ENCODE data around the gene TOB2.
"Not testable (repeated sequence)": the region's sequence is repeated elsewhere in the genome, so short reads cannot be mapped to it uniquely, and the experiment has no call there.

The TOB2 gene

GRCh38 chr22:41445129-41446056 lies 1.2 kb downstream of the TOB2 start:
- no peak for ATAC-seq

GRCh38 chr22:41444360-41445128 lies 2.1 kb downstream of the TOB2 start:
- H3K27me3 Mint-ChIP-seq: no peaks in the 10 kb centered on the region
- H3K4me3 Mint-ChIP-seq: peak overlapping the region; percentile 92
- ATAC-seq: peak; percentile 65
- H3K9me3 Mint-ChIP-seq: no peaks in the 10 kb centered on the region
- peak overlapping the region; percentile 98 for H3K27ac Mint-ChIP-seq
- H3K36me3 Mint-ChIP-seq: peaks cover 23% of the 10 kb centered on the region
- H3K4me1 Mint-ChIP-seq: peaks cover 50% of the 10 kb centered on the region

More at GRCh38 chr22:41445129-41446056, 1.2 kb downstream of the TOB2 start:
- Mint-ChIP-seq H3K9me3 (no peaks in the 10 kb centered on the region), H3K4me3 (peak overlapping the region; percentile 92), H3K4me1 (peaks cover 42% of the 10 kb centered on the region), H3K27me3 (no peaks in the 10 kb centered on the region), H3K27ac (peak overlapping the region; percentile 98), H3K36me3 (peaks cover 23% of the 10 kb centered on the region)

- Mint-ChIP-seq H3K4me1 (peaks cover 53% of the 10 kb centered on the region), H3K4me3 (no peak overlapping the region), H3K27me3 (no peaks in the 10 kb centered on the region)
These were observed 4.3 kb downstream of the TOB2 start for GRCh38 chr22:41442240-41442792.

GRCh38 chr22:41440511-41440910 lies 6.1 kb downstream of the TOB2 start:
- peaks cover 69% of the 10 kb centered on the region for H3K4me1 Mint-ChIP-seq
- peaks cover 33% of the 10 kb centered on the region for H3K36me3 Mint-ChIP-seq
- not testable (repeated sequence) for H3K27me3 Mint-ChIP-seq, ATAC-seq, H3K9me3 Mint-ChIP-seq, H3K4me3 Mint-ChIP-seq
- H3K27ac Mint-ChIP-seq: peak overlapping the region; percentile 76

More at GRCh38 chr22:41442240-41442792, 4.3 kb downstream of the TOB2 start:
- no peak for ATAC-seq
- Mint-ChIP-seq H3K36me3 (peaks cover 23% of the 10 kb centered on the region), H3K27ac (no peak overlapping the region), H3K9me3 (no peaks in the 10 kb centered on the region)

- no peaks in the 10 kb centered on the region for H3K9me3 Mint-ChIP-seq
- H3K27me3 Mint-ChIP-seq: no peaks in the 10 kb centered on the region
- no peak overlapping the region for H3K4me3 Mint-ChIP-seq
- peaks cover 64% of the 10 kb centered on the region for H3K4me1 Mint-ChIP-seq
- no peak for ATAC-seq
- no peak overlapping the region for H3K27ac Mint-ChIP-seq
- H3K36me3 Mint-ChIP-seq: peaks cover 22% of the 10 kb centered on the region
These were observed 9.4 kb downstream of the TOB2 start for GRCh38 chr22:41437198-41437597.

GRCh38 chr22:41436322-41437113 lies 10.1 kb downstream of the TOB2 start:
- peaks cover 25% of the 10 kb centered on the region for H3K36me3 Mint-ChIP-seq
- no peaks in the 10 kb centered on the region for H3K9me3 Mint-ChIP-seq
- H3K27ac Mint-ChIP-seq: peak overlapping the region; percentile 58
- H3K4me3 Mint-ChIP-seq: no peak overlapping the region
- H3K27me3 Mint-ChIP-seq: no peaks in the 10 kb centered on the region
- H3K4me1 Mint-ChIP-seq: peaks cover 61% of the 10 kb centered on the region
- ATAC-seq: no peak

- Mint-ChIP-seq H3K36me3 (peaks cover 35% of the 10 kb centered on the region), H3K9me3 (no peaks in the 10 kb centered on the region)
These were observed 11.0 kb downstream of the TOB2 start for GRCh38 chr22:41435560-41435959.

GRCh38 chr22:41434361-41435003 lies 12.1 kb downstream of the TOB2 start:
- not testable (repeated sequence) for ATAC-seq, H3K9me3 Mint-ChIP-seq, H3K4me3 Mint-ChIP-seq, H3K27me3 Mint-ChIP-seq
- peaks cover 60% of the 10 kb centered on the region for H3K4me1 Mint-ChIP-seq
- peaks cover 44% of the 10 kb centered on the region for H3K36me3 Mint-ChIP-seq
- H3K27ac Mint-ChIP-seq: peak overlapping the region; percentile 58

More at GRCh38 chr22:41435560-41435959, 11.0 kb downstream of the TOB2 start:
- Mint-ChIP-seq H3K4me3 (no peak overlapping the region), H3K4me1 (peaks cover 68% of the 10 kb centered on the region), H3K27me3 (no peaks in the 10 kb centered on the region), H3K27ac (peak overlapping the region; percentile 58)
- no peak for ATAC-seq

- Mint-ChIP-seq H3K36me3 (peaks cover 44% of the 10 kb centered on the region), H3K4me1 (peaks cover 50% of the 10 kb centered on the region)
- not testable (repeated sequence) for H3K9me3 Mint-ChIP-seq, ATAC-seq, H3K4me3 Mint-ChIP-seq, H3K27me3 Mint-ChIP-seq, H3K27ac Mint-ChIP-seq
These were observed 13.1 kb downstream of the TOB2 start for GRCh38 chr22:41433480-41433879.

GRCh38 chr22:41431656-41432055 lies 14.9 kb downstream of the TOB2 start:
- H3K4me1 Mint-ChIP-seq: peaks cover 47% of the 10 kb centered on the region
- no peak overlapping the region for H3K4me3 Mint-ChIP-seq
- H3K27me3 Mint-ChIP-seq: no peaks in the 10 kb centered on the region
- H3K36me3 Mint-ChIP-seq: peaks cover 43% of the 10 kb centered on the region
- ATAC-seq: no peak
- no peaks in the 10 kb centered on the region for H3K9me3 Mint-ChIP-seq
- peak overlapping the region; percentile 33 for H3K27ac Mint-ChIP-seq

GRCh38 chr22:41429951-41430332 lies 16.7 kb downstream of the TOB2 start:
- ATAC-seq: no peak
- Mint-ChIP-seq H3K4me1 (peaks cover 45% of the 10 kb centered on the region), H3K4me3 (no peak overlapping the region), H3K36me3 (peaks cover 38% of the 10 kb centered on the region), H3K27ac (no peak overlapping the region), H3K27me3 (no peaks in the 10 kb centered on the region), H3K9me3 (no peaks in the 10 kb centered on the region)

GRCh38 chr22:41429232-41429950 lies 17.2 kb downstream of the TOB2 start:
- no peaks in the 10 kb centered on the region for H3K27me3 Mint-ChIP-seq
- H3K4me1 Mint-ChIP-seq: peaks cover 39% of the 10 kb centered on the region
- no peak overlapping the region for H3K4me3 Mint-ChIP-seq
- H3K27ac Mint-ChIP-seq: no peak overlapping the region
- H3K9me3 Mint-ChIP-seq: no peaks in the 10 kb centered on the region
- H3K36me3 Mint-ChIP-seq: peaks cover 38% of the 10 kb centered on the region
- ATAC-seq: no peak

- peak; percentile 73 for ATAC-seq
- Mint-ChIP-seq H3K36me3 (peaks cover 37% of the 10 kb centered on the region), H3K9me3 (no peaks in the 10 kb centered on the region), H3K27ac (peak overlapping the region; percentile 79), H3K27me3 (no peaks in the 10 kb centered on the region), H3K4me3 (peak overlapping the region; percentile 27), H3K4me1 (peaks cover 43% of the 10 kb centered on the region)
These were observed 20.8 kb downstream of the TOB2 start for GRCh38 chr22:41425660-41426365.
